Thoracic aorta (tissue), 2 donors: ENCODE results near the gene COLQ. TPM values are rescaled to one million over a fixed set of nuclear protein-coding genes. Genes with fewer than 3 reads are reported as not detected.

Experiments
- ATAC-seq: fragments of 150-250 bp; one replicate; pipeline ENCODE4 v1.8.0; 2017; ENCODE audit warnings: low read depth; ENCODE audit not compliant: insufficient number of reproducible peaks, low FRiP score
- DNase-seq: peaks from one replicate; pipeline ENCODE4 v3.0.0-alpha.2; 2020; ENCODE audit warnings: low spot score
- H3K27ac ChIP-seq, 2 donors: fragments of 200-600 bp; sonication (generic); 1 replicate in 1 of 2; 2 replicates in 1 of 2; pipeline ENCODE4 v1.5.1; 2016; ENCODE audit warnings: mild to moderate bottlenecking in 2 of 2, moderate library complexity in 2 of 2
- H3K27me3 ChIP-seq: fragments of 200-600 bp; sonication (generic); replicated peaks from 2 replicates; pipeline ENCODE4 v1.6.0; 2016; ENCODE audit warnings: mild to moderate bottlenecking; ENCODE audit not compliant: insufficient read depth
- H3K36me3 ChIP-seq: fragments of 200-600 bp; sonication (generic); one replicate; pipeline ENCODE4 v1.5.1; 2016
- H3K4me1 ChIP-seq, 2 donors: fragments of 200-600 bp; sonication (generic); 1 replicate in 1 of 2; 2 replicates in 1 of 2; pipeline versions ENCODE4 v1.5.1 to v1.6.0; 2016; ENCODE audit warnings: low read depth in 2 of 2, mild to moderate bottlenecking in 1 of 2; ENCODE audit not compliant: control insufficient read depth in 1 of 2
- H3K4me3 ChIP-seq: fragments of 200-600 bp; sonication (generic); 2 replicates; pipeline ENCODE4 v1.5.1; 2016; ENCODE audit warnings: mild to moderate bottlenecking
- H3K9me3 ChIP-seq: fragments of 200-600 bp; sonication (generic); 2 replicates; pipeline ENCODE4 v1.5.1; 2016
- CTCF ChIP-seq: fragments of 200-600 bp; sonication (generic); IDR thresholded peaks from one replicate; pipeline ENCODE4 v1.5.1; 2019; ENCODE audit warnings: antibody characterized with exemption
- total RNA-seq, 2 donors: library from RNA; depleted of rRNA; stranded (reverse); fragments of >200 nt; gene quantifications; one replicate each; pipeline versions ENCODE4 v1.1.0 to v1.2.3, GENCODE V29; 2016

The COLQ gene
- total RNA-seq, 2 donors from 2014 or later = 3.2 to 9.3 TPM

GRCh38 chr3:15449489-15450224 lies 71.8 kb downstream of the COLQ start:
- Histone ChIP-seq H3K36me3 (peaks cover 4% of the 10 kb centered on the region), H3K4me3 (no peak overlapping the region), H3K4me1 (no peaks in the 10 kb centered on the region), H3K27ac (no peak overlapping the region), H3K9me3 (no peaks in the 10 kb centered on the region), H3K27me3 (no peaks in the 10 kb centered on the region)
- ATAC-seq (no peak), DNase-seq (no peak)
- no peak for TF ChIP-seq CTCF

- H3K27me3 ChIP-seq = no peaks in the 10 kb centered on the region
- DNase-seq = no peak
- H3K27ac ChIP-seq = peak overlapping the region in 1 of 2 donors; percentile 40
- H3K9me3 ChIP-seq = no peaks in the 10 kb centered on the region
- TF ChIP-seq CTCF = no peak
- ATAC-seq = peak; percentile 19
- H3K36me3 ChIP-seq = peaks cover 10% of the 10 kb centered on the region
- no peak overlapping the region for H3K4me3 ChIP-seq
- peaks cover 16 to 31% of the 10 kb centered on the region in 2 donors for H3K4me1 ChIP-seq
Measured at GRCh38 chr3:15443826-15444524, 77.5 kb downstream of the COLQ start.

- H3K27ac ChIP-seq = peak overlapping the region; percentile 66 to 82
- no peaks in the 10 kb centered on the region for H3K27me3 ChIP-seq
- peaks cover 30% of the 10 kb centered on the region for H3K36me3 ChIP-seq
- H3K4me1 ChIP-seq = peaks cover 19 to 31% of the 10 kb centered on the region in 2 donors
- TF ChIP-seq CTCF = no peak
- ATAC-seq = peak; percentile 54
- H3K4me3 ChIP-seq = no peak overlapping the region
- no peaks in the 10 kb centered on the region for H3K9me3 ChIP-seq
- DNase-seq = no peak
Measured at GRCh38 chr3:15440891-15441290, 80.6 kb downstream of the COLQ start.

- no peaks in the 10 kb centered on the region for H3K27me3 ChIP-seq
- TF ChIP-seq CTCF = no peak
- peaks cover 41% of the 10 kb centered on the region for H3K36me3 ChIP-seq
- H3K4me1 ChIP-seq = peaks cover 19 to 31% of the 10 kb centered on the region in 2 donors
- H3K27ac ChIP-seq = peak overlapping the region; percentile 30 to 82
- no peaks in the 10 kb centered on the region for H3K9me3 ChIP-seq
- no peak for DNase-seq
- ATAC-seq = no peak
- H3K4me3 ChIP-seq = no peak overlapping the region
Measured at GRCh38 chr3:15439476-15439875, 82.0 kb downstream of the COLQ start.

GRCh38 chr3:15438983-15439382 lies 82.5 kb downstream of the COLQ start:
- Histone ChIP-seq H3K27ac (peak overlapping the region; percentile 10 to 82), H3K4me3 (no peak overlapping the region)

More at GRCh38 chr3:15438983-15439382, 82.5 kb downstream of the COLQ start:
- peaks cover 19 to 31% of the 10 kb centered on the region in 2 donors for H3K4me1 ChIP-seq
- TF ChIP-seq CTCF = no peak
- ATAC-seq (no peak), DNase-seq (no peak)
- no peaks in the 10 kb centered on the region for H3K27me3 ChIP-seq
- no peaks in the 10 kb centered on the region for H3K9me3 ChIP-seq
- H3K36me3 ChIP-seq = peaks cover 46% of the 10 kb centered on the region
